IMR-90 (cell line): ENCODE results near the gene ART4. TPM values are rescaled to one million over a fixed set of nuclear protein-coding genes. Genes with fewer than 3 reads are reported as not detected.

Experiments
- ATAC-seq: fragments of 200-7000 bp; cut with Tn5 transposase; 2 replicates; pipeline ENCODE4 v1.9.1; 2020; ENCODE audit warnings: low read depth, mild to moderate bottlenecking, moderate library complexity
- BruUV-seq: library from RNA; stranded (reverse); fragments of 400-500 nt; replicated peaks from 2 replicates; lab custom pipeline; 2021; lab: Mats Ljungman, UMichigan
- CTCF ChIA-PET: fragments of 300-600 bp; formaldehyde crosslinking; extraction: SDS; loops from one replicate; lab custom pipeline; 2021; ENCODE audit warnings: antibody characterized with exemption; lab: Yijun Ruan, JAX
- POLR2A ChIA-PET: fragments of 300-600 bp; sonication (Branson Sonifier 250); formaldehyde crosslinking; loops from one replicate; lab custom pipeline; 2022; ENCODE audit warnings: antibody characterized with exemption; ENCODE audit not compliant: unreplicated experiment; lab: Charles Lee
- DNase-seq: peaks from one replicate; pipeline ENCODE4 v3.0.0; 2013
- H2AFZ ChIP-seq: replicated peaks from 2 replicates; pipeline ENCODE3; 2013; ENCODE audit warnings: low read length, mild to moderate bottlenecking; ENCODE audit not compliant: poor library complexity
- H2AK5ac ChIP-seq: 2 replicates; pipeline ENCODE4 v1.6.1; 2013; ENCODE audit warnings: low read depth, low read length, inconsistent platforms
- H2AK9ac ChIP-seq: replicated peaks from 2 replicates; pipeline ENCODE3; 2013; ENCODE audit warnings: mild to moderate bottlenecking, low read depth, low read length, moderate library complexity; ENCODE audit not compliant: poor library complexity
- H2BK120ac ChIP-seq: 2 replicates; pipeline ENCODE4 v1.6.1; 2013; ENCODE audit warnings: low read depth, low read length, inconsistent platforms
- H2BK15ac ChIP-seq: 3 replicates; pipeline ENCODE4 v1.6.1; 2013; ENCODE audit warnings: low read depth, low read length, inconsistent platforms
- H2BK20ac ChIP-seq: 2 replicates; pipeline ENCODE4 v1.6.1; 2013; ENCODE audit warnings: low read depth, mild to moderate bottlenecking, inconsistent platforms, low read length, moderate library complexity
- H2BK5ac ChIP-seq: 2 replicates; pipeline ENCODE4 v1.6.1; 2013; ENCODE audit warnings: mild to moderate bottlenecking, low read depth, low read length, inconsistent platforms; ENCODE audit not compliant: poor library complexity, severe bottlenecking
- H3K14ac ChIP-seq: replicated peaks from 2 replicates; pipeline ENCODE4 v1.6.1; 2013; ENCODE audit warnings: low read depth, low read length, inconsistent platforms
- H3K18ac ChIP-seq: 2 replicates; pipeline ENCODE4 v1.6.1; 2013; ENCODE audit warnings: low read depth, low read length, control low read depth
- H3K23ac ChIP-seq: 2 replicates; pipeline ENCODE4 v1.6.1; 2013; ENCODE audit warnings: low read depth, low read length, inconsistent platforms
- H3K27ac ChIP-seq: 2 replicates; pipeline ENCODE4 v1.5.1; 2013; ENCODE audit warnings: mild to moderate bottlenecking, control low read depth, low read length; ENCODE audit not compliant: insufficient read depth
- H3K27me3 ChIP-seq: 2 replicates; pipeline ENCODE4 v1.6.1; 2013; ENCODE audit warnings: low read length; ENCODE audit not compliant: control insufficient read depth, insufficient read depth
- H3K36me3 ChIP-seq: 2 replicates; pipeline ENCODE4 v1.6.1; 2013; ENCODE audit warnings: low read length, mixed read lengths; ENCODE audit not compliant: control insufficient read depth, insufficient read depth
- H3K4ac ChIP-seq: 2 replicates; pipeline ENCODE4 v1.6.1; 2013; ENCODE audit warnings: low read depth, low read length, inconsistent platforms
- H3K4me1 ChIP-seq: 2 replicates; pipeline ENCODE4 v1.6.1; 2013; ENCODE audit warnings: low read length, mixed read lengths; ENCODE audit not compliant: control insufficient read depth, insufficient read depth
- H3K4me2 ChIP-seq: 2 replicates; pipeline ENCODE4 v1.6.1; 2013; ENCODE audit warnings: low read depth, mild to moderate bottlenecking, control low read depth, low read length, moderate library complexity
- H3K4me3 ChIP-seq: 2 replicates; pipeline ENCODE4 v1.5.1; 2013; ENCODE audit warnings: low read depth, mild to moderate bottlenecking, control low read depth, low read length, moderate library complexity; ENCODE audit not compliant: insufficient read depth
- H3K56ac ChIP-seq: 2 replicates; pipeline ENCODE4 v1.6.1; 2013; ENCODE audit warnings: low read length, inconsistent platforms; ENCODE audit not compliant: insufficient read depth; ENCODE audit errors: extremely low read depth
- H3K79me1 ChIP-seq, 2 experiments: 2 replicates each; pipeline ENCODE4 v1.6.1; 2013; ENCODE audit warnings: low read length in 2 of 2, inconsistent platforms in 1 of 2, low read depth in 1 of 2
- H3K9ac ChIP-seq: 2 replicates; pipeline ENCODE4 v1.6.1; 2013; ENCODE audit warnings: low read depth, low read length, control low read depth
- H3K9me1 ChIP-seq: 2 replicates; pipeline ENCODE4 v1.6.1; 2013; ENCODE audit warnings: low read length, inconsistent platforms; ENCODE audit not compliant: insufficient read depth
- H3K9me3 ChIP-seq: 2 replicates; pipeline ENCODE4 v1.6.1; 2013; ENCODE audit warnings: low read length; ENCODE audit not compliant: control insufficient read depth, insufficient read depth
- H4K20me1 ChIP-seq: 2 replicates; pipeline ENCODE4 v1.6.1; 2013; ENCODE audit warnings: low read length, inconsistent platforms; ENCODE audit not compliant: insufficient read depth
- H4K5ac ChIP-seq: 2 replicates; pipeline ENCODE4 v1.6.1; 2013; ENCODE audit warnings: mild to moderate bottlenecking, low read depth, low read length, control low read depth
- H4K8ac ChIP-seq, 2 experiments: 2 replicates each; pipeline ENCODE4 v1.6.1; 2013; ENCODE audit warnings: low read depth in 2 of 2, low read length in 2 of 2, control low read depth in 1 of 2, inconsistent platforms in 1 of 2
- H4K91ac ChIP-seq: 2 replicates; pipeline ENCODE4 v1.6.1; 2013; ENCODE audit warnings: low read depth, low read length, inconsistent platforms; ENCODE audit not compliant: insufficient read depth
- CHD1 ChIP-seq: IDR thresholded peaks from 2 replicates; pipeline ENCODE4 v1.6.1; 2012; ENCODE audit warnings: low read depth, low read length, improper control_type of control experiment
- MAFK ChIP-seq: IDR thresholded peaks from 2 replicates; pipeline ENCODE4 v1.6.1; 2012; ENCODE audit warnings: low read depth, low read length, improper control_type of control experiment
- WGBS, 2 experiments: methylation state at CpG; one replicate each; pipeline versions ENCODE4 v1.1.5 to v1.1.7; 2013; ENCODE audit warnings: missing lambda C conversion rate in 2 of 2; ENCODE audit not compliant: insufficient read length in 1 of 2; ENCODE audit errors: extremely low coverage in 2 of 2; 5-methylcytosine and 5-hydroxymethylcytosine counted together
- dilution Hi-C: fragments of 300-500 bp; cut with HindIII; formaldehyde crosslinking; loops from one replicate; pipeline ENCODE4 v1.14.3; 2018; ENCODE audit warnings: low sequenced_read_pairs; ENCODE audit not compliant: unreplicated experiment
- in situ Hi-C: fragments of 300-500 bp; cut with MboI; formaldehyde crosslinking; loops from 3 replicates; pipeline ENCODE4 v1.14.3; 2019; ENCODE audit warnings: low sequenced_read_pairs, inconsistent platforms, mixed read lengths
- intact Hi-C: fragments of 100-400 bp; cut with micrococcal nuclease; formaldehyde crosslinking; loops from 2 replicates; pipeline ENCODE4 v1.10.0; 2022
- polyA plus RNA-seq, 3 experiments: library from polyadenylated mRNA; depleted of rRNA; stranded (reverse); fragments of >200 nt; gene quantifications; 2 replicates each; pipeline ENCODE4 v1.2.3, GENCODE V29; 2012; ENCODE audit warnings: low replicate concordance in 1 of 3
- total RNA-seq: library from RNA; depleted of rRNA; stranded (reverse); fragments of >200 nt; gene quantifications from 2 replicates; pipeline ENCODE4 v1.2.3, GENCODE V29; 2012

ART4 gene
- total and polyA plus RNA-seq, 2 of the 4 experiments (the other 2 are of a cell fraction) = not detected

- POLR2A ChIA-PET = no interaction called here
- no peaks in the 10 kb centered on the region for H3K9me3 ChIP-seq
- peaks cover 23% of the 10 kb centered on the region for H3K36me3 ChIP-seq
- intact Hi-C loops = no loop called here
- no peak overlapping the region for H2AK9ac ChIP-seq
- peaks cover 3% of the 10 kb centered on the region for H3K4me1 ChIP-seq
- no peak overlapping the region for H2AK5ac ChIP-seq
- no peak overlapping the region for H3K4me3 ChIP-seq
- no peak overlapping the region for H4K5ac ChIP-seq
- dilution Hi-C loops = no loop called here
- no peak overlapping the region for H3K27ac ChIP-seq
- H4K8ac ChIP-seq = no peak overlapping the region
- no peak overlapping the region for H3K9ac ChIP-seq
- no peak overlapping the region for H3K23ac ChIP-seq
- no peak overlapping the region for H2AFZ ChIP-seq
- H3K4ac ChIP-seq = no peak overlapping the region
- DNase-seq (no peak), ATAC-seq (no peak)
- H3K56ac ChIP-seq = no peak overlapping the region
- H4K20me1 ChIP-seq = no peaks in the 10 kb centered on the region
- no peaks in the 10 kb centered on the region; a peak in 1 of 4 replicates for H3K79me1 ChIP-seq
- no peak overlapping the region for H2BK120ac ChIP-seq
- no peak overlapping the region for H3K4me2 ChIP-seq
- H3K9me1 ChIP-seq = no peaks in the 10 kb centered on the region
- H2BK20ac ChIP-seq = no peak overlapping the region
- CTCF ChIA-PET = interaction anchor here (0.6 kb wide), 1 partner anchor 452 kb away, joined by 3 read pairs; no protein-coding TSS in a partner anchor
- no peaks in the 10 kb centered on the region for H3K27me3 ChIP-seq
- in situ Hi-C loops = loop anchor here (25.0 kb wide), 2 partner anchors 398 to 1102 kb away; partner anchors contain the start of gene STRAP
- H2BK15ac ChIP-seq = no peak overlapping the region
- no TSS peak for BruUV-seq
- TF ChIP-seq MAFK (no peak), CHD1 (no peak)
- H3K14ac ChIP-seq = no peak overlapping the region
- H3K18ac ChIP-seq = no peak overlapping the region
- no peak overlapping the region for H4K91ac ChIP-seq
- no peak overlapping the region for H2BK5ac ChIP-seq
- WGBS, 2 experiments = no CpG with 5 or more reads among the region's 3 CpGs
These were observed 57.8 kb downstream of the ART4 start for GRCh38 chr12:14785568-14785967.
